Measurements from ENCODE around the gene OR8B3. TPM values are rescaled to one million over a fixed set of nuclear protein-coding genes. Genes with fewer than 3 reads are reported as not detected.

OR8B3 gene, protein sequence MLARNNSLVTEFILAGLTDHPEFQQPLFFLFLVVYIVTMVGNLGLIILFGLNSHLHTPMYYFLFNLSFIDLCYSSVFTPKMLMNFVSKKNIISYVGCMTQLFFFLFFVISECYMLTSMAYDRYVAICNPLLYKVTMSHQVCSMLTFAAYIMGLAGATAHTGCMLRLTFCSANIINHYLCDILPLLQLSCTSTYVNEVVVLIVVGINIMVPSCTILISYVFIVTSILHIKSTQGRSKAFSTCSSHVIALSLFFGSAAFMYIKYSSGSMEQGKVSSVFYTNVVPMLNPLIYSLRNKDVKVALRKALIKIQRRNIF
- not detected in 2 replicates for total RNA-seq

DNA sequence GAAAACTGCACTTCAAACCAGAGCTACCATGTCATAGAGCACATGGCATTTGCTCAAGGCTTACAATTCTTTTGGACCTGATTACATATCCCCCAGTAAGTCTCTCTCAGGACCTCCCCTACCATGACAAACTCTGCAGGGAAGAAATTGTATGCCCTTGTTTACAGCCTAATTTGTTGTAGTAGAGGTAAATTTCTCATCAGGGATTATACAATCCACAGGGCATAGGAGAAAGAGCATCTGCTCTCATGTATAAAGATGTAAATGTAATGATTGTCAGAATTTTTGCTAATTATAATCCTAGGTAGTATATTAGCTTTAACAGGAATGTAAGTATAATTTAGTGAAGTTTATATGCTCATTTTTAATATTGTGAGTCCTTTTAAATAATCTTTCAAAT is at the start of gene OR8B3:
OR8B3 (minus strand) TSS at position 101 of the 400 bp plus-strand sequence. CDS start 1,673 bp downstream, outside the sequence.

DNA sequence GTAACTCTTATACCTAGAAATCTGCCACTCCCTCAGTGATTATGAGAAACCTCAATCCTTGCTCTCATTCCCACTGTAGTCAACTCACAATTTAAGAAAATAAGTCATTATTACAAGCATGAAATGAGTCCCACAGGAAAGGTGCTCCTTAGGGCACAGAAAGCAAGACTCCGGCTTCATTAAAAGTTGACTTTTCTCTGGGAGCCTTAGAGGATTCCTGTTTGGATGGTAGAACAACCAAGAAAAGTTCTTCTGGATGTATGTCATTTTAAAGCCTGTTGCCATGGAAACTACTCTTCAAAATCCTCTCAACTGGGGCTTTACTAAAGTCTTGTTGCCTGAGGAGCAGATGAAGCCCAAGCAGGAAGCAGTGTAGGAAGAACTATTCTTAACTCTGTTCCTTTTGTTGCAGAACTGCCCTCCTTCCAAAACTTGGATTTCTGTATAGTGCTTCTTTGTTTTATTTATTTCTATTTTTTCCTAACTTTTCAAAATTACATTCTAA is 46.9 kb upstream of the OR8B3 start, which contains the start of gene OR8B8:
OR8B8 (minus strand) TSS at position 51 of the 505 bp plus-strand sequence. CDS start 4,611 bp downstream, outside the sequence.

GRCh38 chr11:124424384-124424921 is 25.6 kb upstream of the OR8B3 start, which contains the start of gene OR8B4:
Gene OR8B4 (minus strand): TSS chr11:124424871. CDS start chr11:124424871, 0 bp downstream.

DNA sequence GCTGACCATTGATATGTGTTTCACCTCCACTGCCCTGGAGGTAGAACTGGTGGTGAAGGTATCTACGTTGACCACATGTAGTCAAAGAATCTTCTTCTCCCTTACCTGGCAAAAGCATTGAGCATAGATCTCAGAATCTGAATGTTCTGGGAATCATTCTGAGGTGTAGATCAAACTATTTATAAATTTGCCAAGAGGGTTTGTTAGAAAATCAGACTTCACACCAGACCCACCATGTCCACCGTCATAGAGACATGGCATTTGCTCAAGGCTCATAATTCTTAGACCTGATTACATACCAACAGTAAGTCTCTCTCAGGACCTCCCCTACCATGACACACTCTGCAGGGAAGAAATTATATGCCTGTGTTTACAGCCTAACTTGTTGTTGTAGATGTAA is 14.4 kb downstream of the OR8B3 start, which contains the start of gene OR8B2:
OR8B2 (minus strand) TSS at position 101 of the 400 bp plus-strand sequence. CDS start 1,156 bp downstream, outside the sequence.

Other genes with a start within 250 kb of the OR8B3 start
- gene OR10D3, start 215.7 kb downstream of the OR8B3 start, total RNA-seq = under 0.01 TPM in 2 replicates
- gene OR8G1, start 157.9 kb downstream of the OR8B3 start, total RNA-seq = not detected in 2 replicates
- gene OR8G5, start 142.6 kb downstream of the OR8B3 start, total RNA-seq = not detected in 2 replicates
- gene OR8D1, start 85.1 kb downstream of the OR8B3 start, total RNA-seq = not detected in 2 replicates
- not detected in 2 replicates for gene OR8D2, start 78.8 kb downstream of the OR8B3 start, total RNA-seq
- not detected in 2 replicates for gene OR8B2, start 14.5 kb downstream of the OR8B3 start, total RNA-seq
- gene OR8B4, start 25.8 kb upstream of the OR8B3 start, total RNA-seq = not detected in 2 replicates
- not detected in 2 replicates for gene OR8B8, start 46.7 kb upstream of the OR8B3 start, total RNA-seq
- not detected in 2 replicates for gene OR8B12, start 144.6 kb upstream of the OR8B3 start, total RNA-seq
- gene OR8A1, start 171.0 kb upstream of the OR8B3 start, total RNA-seq = under 0.01 TPM in 2 replicates
- not detected in 2 replicates for gene PANX3, start 212.4 kb upstream of the OR8B3 start, total RNA-seq
- gene TBRG1, start 223.8 kb upstream of the OR8B3 start, total RNA-seq = 26.6 and 37.9 TPM in 2 replicates